Loucy (cell line): ENCODE results near the gene COG8.

Experiments used
- EZH2phosphoT487 ChIP-seq: fragments of 200-600 bp; IDR thresholded peaks from 2 replicates; pipeline ENCODE4 v1.6.1; 2018; ENCODE audit warnings: antibody characterized with exemption, mild to moderate bottlenecking, moderate library complexity, borderline replicate concordance
- TF ChIP-seq, protein P1 (sequence below): fragments of 200-600 bp; sonication (generic); conservative IDR thresholded peaks from 2 replicates; pipeline ENCODE4 v1.5.1; 2014; ENCODE audit warnings: mild to moderate bottlenecking, antibody characterized with exemption, low read length

GRCh38 chr16:69382421-69382820 is 43.1 kb upstream of the COG8 start:
- TF ChIP-seq, protein P1, sequence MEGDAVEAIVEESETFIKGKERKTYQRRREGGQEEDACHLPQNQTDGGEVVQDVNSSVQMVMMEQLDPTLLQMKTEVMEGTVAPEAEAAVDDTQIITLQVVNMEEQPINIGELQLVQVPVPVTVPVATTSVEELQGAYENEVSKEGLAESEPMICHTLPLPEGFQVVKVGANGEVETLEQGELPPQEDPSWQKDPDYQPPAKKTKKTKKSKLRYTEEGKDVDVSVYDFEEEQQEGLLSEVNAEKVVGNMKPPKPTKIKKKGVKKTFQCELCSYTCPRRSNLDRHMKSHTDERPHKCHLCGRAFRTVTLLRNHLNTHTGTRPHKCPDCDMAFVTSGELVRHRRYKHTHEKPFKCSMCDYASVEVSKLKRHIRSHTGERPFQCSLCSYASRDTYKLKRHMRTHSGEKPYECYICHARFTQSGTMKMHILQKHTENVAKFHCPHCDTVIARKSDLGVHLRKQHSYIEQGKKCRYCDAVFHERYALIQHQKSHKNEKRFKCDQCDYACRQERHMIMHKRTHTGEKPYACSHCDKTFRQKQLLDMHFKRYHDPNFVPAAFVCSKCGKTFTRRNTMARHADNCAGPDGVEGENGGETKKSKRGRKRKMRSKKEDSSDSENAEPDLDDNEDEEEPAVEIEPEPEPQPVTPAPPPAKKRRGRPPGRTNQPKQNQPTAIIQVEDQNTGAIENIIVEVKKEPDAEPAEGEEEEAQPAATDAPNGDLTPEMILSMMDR = no peak
- TF ChIP-seq EZH2phosphoT487 = no peak
